Esophagus squamous epithelium (tissue), 5 donors: ENCODE results near the gene DNALI1. TPM values are rescaled to one million over a fixed set of nuclear protein-coding genes. Genes with fewer than 3 reads are reported as not detected.

ENCODE experiments used
- DNase-seq: peaks from one replicate; lab custom pipeline; 2025; lab: John Stamatoyannopoulos, UW
- H3K27ac ChIP-seq, 4 donors: fragments of 200-600 bp; sonication (generic); one replicate each; pipeline ENCODE4 v1.5.1; 2016 to 2019; ENCODE audit warnings: mild to moderate bottlenecking in 1 of 4
- H3K27me3 ChIP-seq, 4 donors: fragments of 200-600 bp; sonication (generic); 1 replicate in 3 of 4; 2 replicates in 1 of 4; pipeline versions ENCODE4 v1.5.1 to v1.6.0; 2017 to 2021; ENCODE audit warnings: antibody characterized with exemption in 1 of 4
- H3K36me3 ChIP-seq, 3 donors: fragments of 200-600 bp; sonication (generic); one replicate each; pipeline ENCODE4 v1.5.1; 2016 to 2019
- H3K4me1 ChIP-seq, 3 donors: fragments of 200-600 bp; sonication (generic); one replicate each; pipeline ENCODE4 v1.5.1; 2017 to 2019
- H3K4me3 ChIP-seq, 4 donors: fragments of 200-600 bp; sonication (generic); 1 replicate in 3 of 4; 2 replicates in 1 of 4; pipeline ENCODE4 v1.5.1; 2016 to 2019; ENCODE audit warnings: mild to moderate bottlenecking in 2 of 4, moderate library complexity in 1 of 4
- H3K9me3 ChIP-seq, 3 donors: fragments of 200-600 bp; sonication (generic); one replicate each; pipeline ENCODE4 v1.5.1; 2016 to 2019
- CTCF ChIP-seq, 6 experiments: fragments of 450-650 bp in 4 of 6; fragments of 200-600 bp in 2 of 6; sonication (generic) in 2 of 6; IDR thresholded peaks; one replicate each; pipeline ENCODE4 v1.5.1; 2016 to 2019; ENCODE audit warnings: antibody characterized with exemption in 6 of 6, mild to moderate bottlenecking in 4 of 6, moderate library complexity in 4 of 6
- POLR2A ChIP-seq, 4 donors: fragments of 450-650 bp; IDR thresholded peaks; one replicate each; pipeline ENCODE4 v1.6.1; 2017; ENCODE audit warnings: antibody characterized with exemption in 4 of 4, mild to moderate bottlenecking in 4 of 4, moderate library complexity in 3 of 4
- WGBS, 2 donors: methylation state at CpG; one replicate each; pipeline ENCODE4 v1.1.5; 2018; 5-methylcytosine and 5-hydroxymethylcytosine counted together
- intact Hi-C: fragments of 100-400 bp; cut with DNase I; formaldehyde crosslinking; loops from one replicate; pipeline ENCODE4 v1.15.0; 2022
- total RNA-seq, 4 donors: library from RNA; depleted of rRNA; stranded (reverse); fragments of >200 nt; gene quantifications; one replicate each; pipeline ENCODE4 v1.1.0, GENCODE V29; 2016
- donor health status: DM: yes; HTN: yes; CAD: no.

DNALI1 gene
- total RNA-seq, 4 donors from 2014 or later: 0.09 to 4.2 (median 0.88) TPM; not detected in 1

GRCh38 chr1:37605061-37605650, 48.4 kb downstream of the DNALI1 start:
- intact Hi-C loops: no loop called here
- H3K4me3 ChIP-seq: no peak overlapping the region
- WGBS, 2 donors: 40 to 74% methylated on average over 9 to 10 of the region's 12 CpGs
- no peak for TF ChIP-seq CTCF (IDR thresholded peaks at IDR 0.05)
- TF ChIP-seq POLR2A (IDR thresholded peaks at IDR 0.05): no peak
- peak overlapping the region in 2 of 4 donors; percentile 15 to 60 for H3K27ac ChIP-seq
- H3K27me3 ChIP-seq: peaks cover 0 to 37% (median 0%) of the 10 kb centered on the region in 4 donors
- DNase-seq: no peak
- H3K9me3 ChIP-seq: no peaks in the 10 kb centered on the region
- no peaks in the 10 kb centered on the region for H3K36me3 ChIP-seq
- peaks cover 0 to 25% (median 0%) of the 10 kb centered on the region in 3 donors for H3K4me1 ChIP-seq

GRCh38 chr1:37605806-37606474, 49.2 kb downstream of the DNALI1 start:
- 71 to 84% methylated on average over 6 to 8 of the region's 9 CpGs for WGBS, 2 donors
- H3K4me1 ChIP-seq: peaks cover 0 to 25% (median 0%) of the 10 kb centered on the region in 3 donors
- peaks cover 0 to 37% (median 0%) of the 10 kb centered on the region in 4 donors for H3K27me3 ChIP-seq
- intact Hi-C loops: no loop called here
- H3K9me3 ChIP-seq: no peaks in the 10 kb centered on the region
- H3K27ac ChIP-seq: peak overlapping the region in 3 of 4 donors; percentile 15 to 60 (median 28)
- H3K4me3 ChIP-seq: peak overlapping the region in 1 of 4 donors; percentile 15
- no peaks in the 10 kb centered on the region for H3K36me3 ChIP-seq
- TF ChIP-seq CTCF (IDR thresholded peaks at IDR 0.05) (no peak), POLR2A (IDR thresholded peaks at IDR 0.05) (no peak)
- no peak for DNase-seq

GRCh38 chr1:37606481-37607263, 49.9 kb downstream of the DNALI1 start:
- intact Hi-C loops: no loop called here
- Histone ChIP-seq H3K4me1 (peaks cover 0 to 25% (median 0%) of the 10 kb centered on the region in 3 donors), H3K9me3 (no peaks in the 10 kb centered on the region), H3K27ac (peak overlapping the region in 3 of 4 donors; percentile 15 to 60 (median 28)), H3K36me3 (no peaks in the 10 kb centered on the region), H3K4me3 (peak overlapping the region in 1 of 4 donors; percentile 15), H3K27me3 (peaks cover 0 to 40% (median 0%) of the 10 kb centered on the region in 4 donors)
- TF ChIP-seq CTCF (IDR thresholded peaks at IDR 0.05): no peak
- TF ChIP-seq POLR2A (IDR thresholded peaks at IDR 0.05): no peak
- WGBS, 2 donors: 66 to 72% methylated on average over 12 to 14 of the region's 15 CpGs
- DNase-seq: no peak

- no peak for DNase-seq
- peaks cover 0 to 20% (median 0%) of the 10 kb centered on the region in 3 donors for H3K4me1 ChIP-seq
- no peak overlapping the region for H3K4me3 ChIP-seq
- no peaks in the 10 kb centered on the region for H3K9me3 ChIP-seq
- intact Hi-C loops: no loop called here
- H3K36me3 ChIP-seq: no peaks in the 10 kb centered on the region
- peaks cover 0 to 47% (median 0%) of the 10 kb centered on the region in 4 donors for H3K27me3 ChIP-seq
- TF ChIP-seq POLR2A (IDR thresholded peaks at IDR 0.05) (no peak), CTCF (IDR thresholded peaks at IDR 0.05) (no peak)
- H3K27ac ChIP-seq: no peak overlapping the region
- WGBS, 2 donors: 30 to 32% methylated on average over 2 of the region's 2 CpGs
Measured at GRCh38 chr1:37609002-37609401, 52.3 kb downstream of the DNALI1 start.
